Lower leg skin (tissue), 4 donors: Measurements from ENCODE around the gene IDI2. TPM values are rescaled to one million over a fixed set of nuclear protein-coding genes. Genes with fewer than 3 reads are reported as not detected.
A peak's percentile ranks its signal among the peaks of the same experiment; 100 is the strongest.

Source experiments
- DNase-seq, 2 donors: peaks; one replicate each; pipeline ENCODE4 v3.0.0-alpha.2; 2019; ENCODE audit warnings: low spot score in 2 of 2
- H3K4me3 ChIP-seq: fragments of 200-600 bp; sonication (generic); 2 replicates; pipeline ENCODE4 v1.5.1; 2017; ENCODE audit warnings: mild to moderate bottlenecking, low read depth; ENCODE audit not compliant: poor library complexity, severe bottlenecking
- POLR2A ChIP-seq, 2 donors: fragments of 450-650 bp; IDR thresholded peaks; one replicate each; pipeline ENCODE4 v1.6.1; 2016 to 2017; ENCODE audit warnings: antibody characterized with exemption in 2 of 2, mild to moderate bottlenecking in 1 of 2, moderate library complexity in 1 of 2
- WGBS, 2 donors: methylation state at CpG; one replicate each; pipeline ENCODE4 v1.1.5; 2018; 5-methylcytosine and 5-hydroxymethylcytosine counted together
- intact Hi-C: fragments of 100-400 bp; cut with DNase I; formaldehyde crosslinking; loops from one replicate; pipeline ENCODE4 v1.15.0; 2023; ENCODE audit warnings: low total_unique reads
- total RNA-seq, 4 donors: library from RNA; depleted of rRNA; stranded (reverse); fragments of >200 nt; gene quantifications; one replicate each; pipeline ENCODE4 v1.1.0, GENCODE V29; 2016
- TF ChIP-seq, protein P1 (sequence below), 3 donors: fragments of 450-650 bp; IDR thresholded peaks; one replicate each; pipeline ENCODE4 v1.5.1; 2016; ENCODE audit warnings: antibody characterized with exemption in 3 of 3, mild to moderate bottlenecking in 3 of 3, moderate library complexity in 2 of 3

Gene IDI2
- total RNA-seq, 4 donors from 2014 or later = not detected

- TF ChIP-seq POLR2A (IDR thresholded peaks at IDR 0.05) = no peak
- DNase-seq = peak in 1 of 2 donors; percentile 65
- intact Hi-C loops = no loop called here
- no peak overlapping the region for H3K4me3 ChIP-seq
- WGBS, 2 donors = 44 to 45% methylated on average over 14 of the region's 14 CpGs
Observed at GRCh38 chr10:970311-971149, 55.1 kb downstream of the IDI2 start.

- WGBS, 2 donors = 81 to 83% methylated on average over 15 of the region's 15 CpGs
- TF ChIP-seq, protein P1, sequence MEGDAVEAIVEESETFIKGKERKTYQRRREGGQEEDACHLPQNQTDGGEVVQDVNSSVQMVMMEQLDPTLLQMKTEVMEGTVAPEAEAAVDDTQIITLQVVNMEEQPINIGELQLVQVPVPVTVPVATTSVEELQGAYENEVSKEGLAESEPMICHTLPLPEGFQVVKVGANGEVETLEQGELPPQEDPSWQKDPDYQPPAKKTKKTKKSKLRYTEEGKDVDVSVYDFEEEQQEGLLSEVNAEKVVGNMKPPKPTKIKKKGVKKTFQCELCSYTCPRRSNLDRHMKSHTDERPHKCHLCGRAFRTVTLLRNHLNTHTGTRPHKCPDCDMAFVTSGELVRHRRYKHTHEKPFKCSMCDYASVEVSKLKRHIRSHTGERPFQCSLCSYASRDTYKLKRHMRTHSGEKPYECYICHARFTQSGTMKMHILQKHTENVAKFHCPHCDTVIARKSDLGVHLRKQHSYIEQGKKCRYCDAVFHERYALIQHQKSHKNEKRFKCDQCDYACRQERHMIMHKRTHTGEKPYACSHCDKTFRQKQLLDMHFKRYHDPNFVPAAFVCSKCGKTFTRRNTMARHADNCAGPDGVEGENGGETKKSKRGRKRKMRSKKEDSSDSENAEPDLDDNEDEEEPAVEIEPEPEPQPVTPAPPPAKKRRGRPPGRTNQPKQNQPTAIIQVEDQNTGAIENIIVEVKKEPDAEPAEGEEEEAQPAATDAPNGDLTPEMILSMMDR (IDR thresholded peaks at IDR 0.05) = no peak
- TF ChIP-seq POLR2A (IDR thresholded peaks at IDR 0.05) = no peak
- DNase-seq = peak in 1 of 2 donors; percentile 76
Observed at GRCh38 chr10:969473-970150, 56.0 kb downstream of the IDI2 start.

More at GRCh38 chr10:969473-970150, 56.0 kb downstream of the IDI2 start:
- intact Hi-C loops = no loop called here
- no peak overlapping the region for H3K4me3 ChIP-seq

Other genes starting within 250 kb of the IDI2 start
- gene LARP4B, start 94.2 kb downstream of the IDI2 start, total RNA-seq = 10 to 100 TPM; 50.2 to 77.5 (median 57.0) TPM
- 10 to 100 TPM in 3 of 4 donors, 1 to 10 TPM in 1; 8.8 to 23.2 (median 15.8) TPM for gene GTPBP4, start 37.4 kb downstream of the IDI2 start, total RNA-seq
- gene IDI1, start 23.3 kb upstream of the IDI2 start, total RNA-seq = 10 to 100 TPM; 24.8 to 51.7 (median 37.7) TPM
- gene WDR37, start 30.5 kb upstream of the IDI2 start, total RNA-seq = 10 to 100 TPM in 2 of 4 donors, 1 to 10 TPM in 2; 9.4 to 18.9 (median 11.9) TPM